HG02610 (cell line): ENCODE data around the gene SPACA7.

Source experiments
- ATAC-seq: cut with Tn5 transposase; IDR thresholded peaks from one replicate; pipeline ENCODE4 v1.9.1; 2021; ENCODE audit warnings: mild to moderate bottlenecking, moderate library complexity; ENCODE audit not compliant: unreplicated experiment

The SPACA7 gene

GRCh38 chr13:112462408-112462807 is 86.3 kb downstream of the SPACA7 start:
- ATAC-seq, result no peak

DNA sequence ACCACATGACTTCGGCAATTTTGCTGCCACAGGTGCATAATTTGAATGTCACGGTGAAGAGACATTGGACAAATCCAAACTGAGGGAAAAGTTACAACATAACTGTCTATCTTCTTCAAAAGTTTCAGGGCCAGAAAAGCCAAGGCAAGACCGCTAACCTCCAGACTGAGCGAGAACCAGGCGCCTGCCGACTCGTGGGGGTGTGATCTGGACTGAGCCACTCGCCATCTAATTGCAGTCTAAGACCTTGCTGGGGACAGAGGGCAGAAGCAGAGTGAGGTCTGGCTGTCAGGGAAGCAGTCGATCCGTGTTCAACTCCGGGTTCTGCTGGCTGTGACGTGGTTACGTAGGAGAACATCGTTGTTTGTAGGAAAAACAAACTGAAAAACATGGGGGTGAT is 88.6 kb downstream of the SPACA7 start:
- ATAC-seq, result no peak

DNA sequence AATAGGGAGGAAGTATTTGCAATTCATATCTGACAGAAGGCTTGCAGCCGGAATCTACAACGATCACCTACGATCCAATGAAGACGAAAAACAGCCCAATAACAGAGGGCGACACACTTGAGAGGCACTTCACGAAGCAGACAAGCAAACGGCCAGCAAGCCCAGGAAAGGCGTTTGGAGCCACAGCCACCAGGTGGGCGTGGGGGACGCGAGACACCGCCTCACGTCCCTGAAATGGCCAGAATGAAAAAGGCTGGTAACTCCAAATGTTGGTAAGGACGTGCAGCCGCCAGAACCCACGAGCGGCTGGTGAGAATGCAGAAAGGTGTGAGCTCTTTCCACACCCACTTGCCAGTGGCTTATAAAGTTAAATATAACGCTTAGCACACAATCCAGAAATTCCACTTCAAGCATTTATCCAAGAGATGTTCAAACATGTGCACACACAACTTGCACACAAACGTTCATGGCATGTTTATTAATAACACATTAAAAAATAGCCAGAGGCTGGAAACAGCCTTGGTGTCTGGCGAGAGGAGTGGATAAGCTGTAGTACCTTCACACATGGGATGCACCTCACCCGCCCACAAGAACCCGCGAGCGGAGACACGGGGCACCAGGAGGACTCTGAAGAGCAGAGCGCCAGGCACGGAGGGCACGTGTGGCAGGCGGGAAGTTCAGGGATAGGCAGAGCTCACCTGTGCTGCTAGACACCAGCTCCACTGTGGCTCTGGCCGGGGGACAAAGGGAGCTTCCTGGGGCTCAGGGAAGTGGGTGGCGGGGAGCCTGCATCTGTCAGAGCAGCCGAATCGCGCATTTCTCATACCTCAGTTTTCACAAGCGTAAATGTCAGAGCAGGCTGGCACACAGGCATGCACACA is 89.3 kb downstream of the SPACA7 start:
- ATAC-seq, result no peak

DNA sequence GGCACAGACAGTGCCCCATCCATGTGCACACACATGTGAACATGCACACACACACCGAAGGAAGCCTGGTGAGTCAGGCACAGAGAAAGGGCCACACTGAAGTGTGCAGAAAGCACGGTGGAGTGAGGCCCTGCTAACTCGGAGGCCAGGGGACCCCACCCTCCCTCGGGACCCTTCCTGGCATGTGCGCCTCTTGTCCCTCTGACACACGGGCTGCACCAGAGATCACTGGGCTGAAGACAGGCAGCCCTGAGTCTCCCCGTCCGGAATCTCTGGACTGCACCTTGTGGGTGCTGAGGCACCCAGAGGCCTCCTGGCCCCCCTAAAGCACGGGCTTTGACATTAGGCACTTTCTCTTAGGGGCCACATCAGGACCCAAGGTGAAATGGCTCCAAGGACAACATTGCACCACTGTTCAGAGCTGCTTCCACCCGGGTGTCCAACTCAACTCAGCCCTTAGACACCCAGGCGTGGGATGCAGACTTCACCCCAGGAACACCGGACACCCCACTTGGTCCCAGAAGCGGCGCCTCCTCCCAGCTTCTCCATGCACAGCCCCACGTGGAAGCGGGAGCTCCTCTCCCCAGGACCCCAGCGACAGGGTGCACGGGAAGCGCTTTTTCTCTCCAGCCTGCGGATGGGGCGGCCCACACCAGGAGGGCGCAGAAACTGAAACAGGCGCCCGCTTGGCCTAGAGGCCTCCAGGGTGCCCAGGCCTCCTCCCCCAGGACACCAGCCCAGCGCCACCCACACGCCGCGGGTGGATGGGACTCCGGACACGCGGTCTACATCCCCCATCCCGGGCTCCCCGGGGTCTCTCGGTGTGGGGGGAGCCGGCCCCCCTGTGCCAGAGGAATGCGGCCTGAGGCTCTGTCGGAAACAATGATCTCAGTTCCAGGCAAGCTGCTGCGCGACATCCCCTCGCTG is 90.2 kb downstream of the SPACA7 start:
- ATAC-seq, result no peak

GRCh38 chr13:112467236-112467635 is 91.1 kb downstream of the SPACA7 start:
- no peak for ATAC-seq

- ATAC-seq, result no peak
Measured at GRCh38 chr13:112468069-112468468, 91.9 kb downstream of the SPACA7 start.

DNA sequence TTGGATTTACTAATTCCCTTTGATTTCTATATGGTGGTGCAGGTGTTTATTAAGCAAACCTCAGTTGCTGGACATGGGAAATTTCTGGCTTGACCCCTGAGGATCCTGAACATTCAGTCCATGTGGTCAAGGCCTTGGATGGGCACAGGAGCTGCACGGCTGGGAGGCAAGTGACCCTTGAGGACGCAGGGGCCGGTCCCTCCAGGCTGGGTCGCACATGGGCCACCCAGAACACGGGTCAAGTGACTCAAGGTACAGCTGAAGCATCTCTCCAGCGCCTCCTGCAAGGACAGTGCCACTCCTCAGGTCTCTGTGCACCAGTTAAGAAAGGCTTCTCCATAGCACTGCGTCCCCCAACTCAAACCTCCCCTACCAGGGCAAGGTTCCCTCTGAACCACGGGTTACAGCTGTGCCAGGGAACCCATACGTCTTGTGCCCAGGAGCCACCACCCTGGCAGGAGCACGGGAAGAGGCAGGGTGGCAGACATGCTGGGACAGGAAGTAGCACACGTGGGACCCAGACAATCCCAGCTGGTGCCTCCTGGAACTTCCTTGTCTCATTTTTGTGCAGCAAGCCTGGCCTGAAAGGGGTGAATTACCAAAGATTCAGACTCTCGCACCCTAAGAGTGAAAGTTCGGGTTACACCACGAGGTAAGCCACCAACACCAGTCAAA is 93.1 kb downstream of the SPACA7 start:
- ATAC-seq, result no peak

GRCh38 chr13:112473818-112474217 is 97.7 kb downstream of the SPACA7 start:
- ATAC-seq, result no peak

DNA sequence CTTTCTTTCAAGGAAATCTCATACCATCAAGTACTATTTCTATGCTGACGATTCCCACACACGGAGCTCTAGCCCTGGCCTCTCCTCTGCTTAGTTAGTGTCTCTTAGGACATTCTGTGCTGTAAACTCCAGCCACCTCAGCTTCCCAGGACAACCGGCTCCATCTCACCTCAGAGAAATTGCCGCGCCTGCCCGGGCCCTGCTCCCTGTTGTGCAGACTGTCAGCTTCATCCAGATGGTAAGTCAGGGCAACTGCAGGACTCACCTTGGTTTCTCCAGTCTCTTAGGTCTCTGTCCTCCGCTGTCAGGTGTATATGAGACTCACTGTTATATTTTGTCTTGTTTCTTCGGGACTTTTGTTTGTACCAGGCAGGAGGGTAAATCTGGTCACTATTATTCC is 98.7 kb downstream of the SPACA7 start:
- ATAC-seq, result no peak

- ATAC-seq, result no peak
Measured at GRCh38 chr13:112475889-112476288, 99.7 kb downstream of the SPACA7 start.

DNA sequence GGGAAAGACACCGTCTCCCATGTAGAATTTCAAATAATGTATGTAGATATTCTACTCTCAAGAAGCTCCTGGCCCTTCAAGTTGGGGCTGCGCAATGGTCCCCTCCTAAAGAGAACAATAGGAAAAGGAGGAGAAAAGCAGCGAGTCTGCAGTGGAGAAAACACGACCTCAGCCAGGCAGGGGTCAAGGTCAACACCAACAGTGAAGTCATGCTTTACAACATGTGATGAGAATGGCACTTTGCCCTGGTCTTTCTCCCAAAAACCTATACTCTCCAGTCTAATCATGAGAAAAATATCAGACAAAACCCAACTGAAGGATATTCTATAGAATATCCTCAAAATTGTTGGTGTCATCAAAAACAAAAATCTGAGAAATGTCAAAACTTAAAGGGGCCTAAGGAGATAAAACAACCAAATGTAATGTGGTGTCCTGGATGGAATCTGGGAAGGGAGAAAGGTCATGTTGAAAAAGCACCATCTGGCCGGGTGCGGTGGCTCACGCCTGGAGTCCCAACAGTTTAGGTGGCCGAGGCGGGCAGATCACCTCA is 101.0 kb downstream of the SPACA7 start:
- ATAC-seq, result no peak

DNA sequence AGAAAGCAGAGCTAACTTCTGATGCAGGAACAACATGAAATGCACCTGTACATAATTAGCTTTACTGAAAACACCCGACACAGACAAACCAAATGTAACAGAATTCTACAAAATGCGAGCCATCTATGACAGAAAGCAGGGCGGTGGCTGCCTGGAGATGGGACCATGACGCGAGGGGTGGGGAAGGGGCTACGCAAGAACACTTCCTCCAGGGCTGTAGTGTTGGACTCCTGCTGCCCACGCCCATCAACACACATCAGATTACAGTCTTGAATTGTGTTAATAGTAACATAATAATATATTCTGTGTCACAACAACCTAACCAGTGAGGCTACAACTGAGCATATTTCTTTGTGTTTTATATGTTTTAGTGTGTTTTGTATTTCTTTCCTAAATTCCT is 103.2 kb downstream of the SPACA7 start:
- no peak for ATAC-seq

DNA sequence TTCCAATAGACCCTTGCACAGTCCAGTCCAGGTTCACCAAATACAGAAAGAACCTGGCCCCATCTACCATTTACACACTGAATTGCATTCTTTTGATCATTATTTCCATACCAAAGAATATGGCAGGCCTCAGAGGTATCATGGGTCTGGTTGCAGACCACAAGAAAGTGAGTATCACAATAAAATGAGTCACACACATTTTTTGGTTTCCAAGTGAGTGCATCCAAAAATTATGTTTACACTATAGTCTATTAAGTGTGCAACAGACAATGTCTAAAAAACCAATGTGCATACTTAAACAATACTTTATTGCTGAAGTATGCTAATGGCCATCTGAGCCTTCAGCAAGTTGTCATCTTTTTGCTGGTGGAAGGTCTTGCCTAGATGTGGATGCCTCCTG is 105.3 kb downstream of the SPACA7 start:
- no peak for ATAC-seq

DNA sequence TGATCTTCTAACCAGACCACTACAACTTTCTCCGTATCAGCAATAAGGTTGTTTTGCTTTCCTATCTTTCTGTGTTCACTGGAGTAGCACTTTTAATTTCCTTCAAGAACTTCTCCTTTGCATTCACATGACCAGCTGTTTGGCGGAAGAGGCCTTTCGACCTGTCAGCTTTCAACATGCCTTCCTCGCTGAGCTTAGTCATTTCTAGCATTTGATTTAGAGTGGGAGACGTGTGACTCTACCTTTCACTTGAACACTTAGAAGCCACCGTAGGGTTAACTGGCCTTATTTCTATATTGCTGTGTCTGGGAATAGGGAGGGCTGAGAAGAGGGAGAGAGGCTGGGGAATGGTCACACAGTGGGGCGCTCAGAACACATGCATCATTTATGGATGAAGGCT is 107.1 kb downstream of the SPACA7 start:
- ATAC-seq, result no peak
